Measurements from ENCODE around the gene SYNDIG1L.

DNA sequence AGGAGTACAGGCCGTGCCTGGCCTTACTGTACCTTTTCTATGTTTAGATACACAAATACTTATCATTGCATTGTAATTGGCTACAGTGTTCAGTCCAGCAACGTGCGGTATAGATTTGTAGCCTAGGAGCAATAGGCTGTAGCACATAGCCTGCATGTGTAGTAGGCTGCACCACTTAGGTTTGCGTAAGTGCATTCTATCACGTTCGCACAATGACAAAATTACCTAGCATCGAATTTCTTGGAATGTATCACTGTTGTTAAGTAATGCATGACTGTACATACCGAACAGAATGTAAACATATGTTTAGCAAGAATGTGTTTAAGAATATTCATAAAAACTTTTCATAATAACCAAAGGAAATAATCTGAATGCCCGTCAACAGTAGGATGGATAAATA is 45.8 kb downstream of the SYNDIG1L start:
- TF ChIP-seq CTCF (IDR thresholded peaks at IDR 0.05; ENCODE audit: low read depth, low read length, missing input control) (no peak), RAD21 (IDR thresholded peaks at IDR 0.05) (no peak), RXRA (IDR thresholded peaks at IDR 0.05) (no peak), JUND (IDR thresholded peaks at IDR 0.05) (no peak), SP1 (IDR thresholded peaks at IDR 0.05) (no peak), TAF1 (conservative IDR thresholded peaks at IDR 0.05) (no peak), YY1 (IDR thresholded peaks at IDR 0.05) (no peak), FOXA2 (IDR thresholded peaks at IDR 0.05) (no peak), FOXA1 (IDR thresholded peaks at IDR 0.05) (no peak), GABPA (IDR thresholded peaks at IDR 0.05 in 1 of 2, conservative IDR thresholded peaks at IDR 0.05 in 1 of 2) (no peak), NR2F2 (IDR thresholded peaks at IDR 0.05) (no peak), ZBTB33 (IDR thresholded peaks at IDR 0.05) (no peak)
- TF ChIP-seq, protein P1, sequence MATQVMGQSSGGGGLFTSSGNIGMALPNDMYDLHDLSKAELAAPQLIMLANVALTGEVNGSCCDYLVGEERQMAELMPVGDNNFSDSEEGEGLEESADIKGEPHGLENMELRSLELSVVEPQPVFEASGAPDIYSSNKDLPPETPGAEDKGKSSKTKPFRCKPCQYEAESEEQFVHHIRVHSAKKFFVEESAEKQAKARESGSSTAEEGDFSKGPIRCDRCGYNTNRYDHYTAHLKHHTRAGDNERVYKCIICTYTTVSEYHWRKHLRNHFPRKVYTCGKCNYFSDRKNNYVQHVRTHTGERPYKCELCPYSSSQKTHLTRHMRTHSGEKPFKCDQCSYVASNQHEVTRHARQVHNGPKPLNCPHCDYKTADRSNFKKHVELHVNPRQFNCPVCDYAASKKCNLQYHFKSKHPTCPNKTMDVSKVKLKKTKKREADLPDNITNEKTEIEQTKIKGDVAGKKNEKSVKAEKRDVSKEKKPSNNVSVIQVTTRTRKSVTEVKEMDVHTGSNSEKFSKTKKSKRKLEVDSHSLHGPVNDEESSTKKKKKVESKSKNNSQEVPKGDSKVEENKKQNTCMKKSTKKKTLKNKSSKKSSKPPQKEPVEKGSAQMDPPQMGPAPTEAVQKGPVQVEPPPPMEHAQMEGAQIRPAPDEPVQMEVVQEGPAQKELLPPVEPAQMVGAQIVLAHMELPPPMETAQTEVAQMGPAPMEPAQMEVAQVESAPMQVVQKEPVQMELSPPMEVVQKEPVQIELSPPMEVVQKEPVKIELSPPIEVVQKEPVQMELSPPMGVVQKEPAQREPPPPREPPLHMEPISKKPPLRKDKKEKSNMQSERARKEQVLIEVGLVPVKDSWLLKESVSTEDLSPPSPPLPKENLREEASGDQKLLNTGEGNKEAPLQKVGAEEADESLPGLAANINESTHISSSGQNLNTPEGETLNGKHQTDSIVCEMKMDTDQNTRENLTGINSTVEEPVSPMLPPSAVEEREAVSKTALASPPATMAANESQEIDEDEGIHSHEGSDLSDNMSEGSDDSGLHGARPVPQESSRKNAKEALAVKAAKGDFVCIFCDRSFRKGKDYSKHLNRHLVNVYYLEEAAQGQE (IDR thresholded peaks at IDR 0.05) = no peak
- TF ChIP-seq, protein P2, sequence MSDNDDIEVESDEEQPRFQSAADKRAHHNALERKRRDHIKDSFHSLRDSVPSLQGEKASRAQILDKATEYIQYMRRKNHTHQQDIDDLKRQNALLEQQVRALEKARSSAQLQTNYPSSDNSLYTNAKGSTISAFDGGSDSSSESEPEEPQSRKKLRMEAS (IDR thresholded peaks at IDR 0.05) = no peak
